Right lobe of liver (tissue), 4 donors: ENCODE results near the gene SYPL1.

Source experiments
- CTCF ChIP-seq, 4 donors: fragments of 200-600 bp in 3 of 4; fragments of 450-650 bp in 1 of 4; IDR thresholded peaks; one replicate each; pipeline versions ENCODE4 v1.5.1 to v1.8.0; 2016 to 2022; ENCODE audit warnings: antibody characterized with exemption in 4 of 4, mild to moderate bottlenecking in 2 of 4
- POLR2A ChIP-seq: fragments of 450-650 bp; IDR thresholded peaks from one replicate; pipeline ENCODE4 v1.6.1; 2017; ENCODE audit warnings: antibody characterized with exemption, mild to moderate bottlenecking
- donor health status: DM: no; HTN: no; CAD: no.
- donor health status: DM: no; HTN: no; CAD: no.
- donor health status: DM: no; HTN: yes; CAD: no.

- TF ChIP-seq CTCF (IDR thresholded peaks at IDR 0.05) (no peak), POLR2A (no peak)
Measured at GRCh38 chr7:106070567-106071254, 41.4 kb downstream of the SYPL1 start.
